ENCODE data around the gene NR6A1. TPM values are rescaled to one million over a fixed set of nuclear protein-coding genes. Genes with fewer than 3 reads are reported as not detected.

NR6A1 gene
- total RNA-seq, 1 experiment from 2014 or later = 0.77 TPM

DNA sequence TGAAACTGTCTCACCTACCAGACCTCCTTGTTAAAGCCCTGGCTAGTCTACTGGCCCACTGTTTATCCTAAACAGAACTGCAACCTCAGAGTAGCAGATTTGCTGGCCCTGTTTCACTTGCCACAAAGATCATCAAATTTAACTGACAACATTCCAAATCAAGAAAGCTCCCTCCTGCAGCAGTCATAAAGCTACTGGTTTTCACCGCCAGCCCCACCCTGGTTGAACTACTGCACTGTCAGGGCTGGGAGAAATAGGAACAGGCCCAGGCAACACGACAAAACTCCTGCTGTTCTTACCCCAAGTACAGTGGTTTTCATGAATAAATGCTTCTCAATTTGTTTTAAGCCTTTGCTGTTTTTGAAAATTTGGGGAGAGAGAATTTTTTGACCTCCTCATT, 63.0 kb downstream of the NR6A1 start:
- Histone ChIP-seq H3K4me1 (ENCODE audit: insufficient read depth, low read length) (peaks cover 26% of the 10 kb centered on the region), H3K9me2 (replicated peaks; ENCODE audit: low read length) (no peaks in the 10 kb centered on the region), H3F3A (ENCODE audit: low read length, unreplicated experiment) (no peaks in the 10 kb centered on the region), H3K36me3 (ENCODE audit: low read depth, low read length) (no peaks in the 10 kb centered on the region; the same call in 1 of the 2 replicates), H3K27me3 (ENCODE audit: low read length) (no peaks in the 10 kb centered on the region), H3K4me2 (ENCODE audit: low read length) (peak overlapping the region; percentile 63), H4K20me1 (ENCODE audit: low read length) (no peaks in the 10 kb centered on the region), H2AFZ (ENCODE audit: low read length) (peak overlapping the region; percentile 31; the same call in 1 of the 2 replicates), H3K9me3 (ENCODE audit: low read length) (no peaks in the 10 kb centered on the region), H3K9ac (ENCODE audit: low read length) (peak overlapping the region; percentile 57), H3K4me3 (ENCODE audit: low read length) (no peak overlapping the region), H3K27ac (ENCODE audit: low read length) (peak overlapping the region; percentile 79), H3K79me2 (ENCODE audit: low read length) (no peaks in the 10 kb centered on the region)
- DNase-seq = no peak
- ATAC-seq = 0 out of 2 replicates have a peak, but pooled peaks have one; percentile 5
- TF ChIP-seq EZH2 (IDR thresholded peaks at IDR 0.05; ENCODE audit: low read length, unreplicated experiment) (no peak), EZH2phosphoT487 (IDR thresholded peaks at IDR 0.05; ENCODE audit: borderline replicate concordance, low read length) (no peak)
- TF ChIP-seq, protein P1, sequence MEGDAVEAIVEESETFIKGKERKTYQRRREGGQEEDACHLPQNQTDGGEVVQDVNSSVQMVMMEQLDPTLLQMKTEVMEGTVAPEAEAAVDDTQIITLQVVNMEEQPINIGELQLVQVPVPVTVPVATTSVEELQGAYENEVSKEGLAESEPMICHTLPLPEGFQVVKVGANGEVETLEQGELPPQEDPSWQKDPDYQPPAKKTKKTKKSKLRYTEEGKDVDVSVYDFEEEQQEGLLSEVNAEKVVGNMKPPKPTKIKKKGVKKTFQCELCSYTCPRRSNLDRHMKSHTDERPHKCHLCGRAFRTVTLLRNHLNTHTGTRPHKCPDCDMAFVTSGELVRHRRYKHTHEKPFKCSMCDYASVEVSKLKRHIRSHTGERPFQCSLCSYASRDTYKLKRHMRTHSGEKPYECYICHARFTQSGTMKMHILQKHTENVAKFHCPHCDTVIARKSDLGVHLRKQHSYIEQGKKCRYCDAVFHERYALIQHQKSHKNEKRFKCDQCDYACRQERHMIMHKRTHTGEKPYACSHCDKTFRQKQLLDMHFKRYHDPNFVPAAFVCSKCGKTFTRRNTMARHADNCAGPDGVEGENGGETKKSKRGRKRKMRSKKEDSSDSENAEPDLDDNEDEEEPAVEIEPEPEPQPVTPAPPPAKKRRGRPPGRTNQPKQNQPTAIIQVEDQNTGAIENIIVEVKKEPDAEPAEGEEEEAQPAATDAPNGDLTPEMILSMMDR (conservative IDR thresholded peaks at IDR 0.05; ENCODE audit: low read depth, low read length) = no peak
- intact Hi-C loops (cut with micrococcal nuclease) = no loop called here
- no TSS peak for BruUV-seq (replicated peaks)
- ChIA-PET CTCF (interaction anchor here (2.0 kb wide), 1 partner anchor 156 kb away, joined by 9 read pairs; no protein-coding TSS in a partner anchor), POLR2A (ENCODE audit: unreplicated experiment) (no interaction called here)

DNA sequence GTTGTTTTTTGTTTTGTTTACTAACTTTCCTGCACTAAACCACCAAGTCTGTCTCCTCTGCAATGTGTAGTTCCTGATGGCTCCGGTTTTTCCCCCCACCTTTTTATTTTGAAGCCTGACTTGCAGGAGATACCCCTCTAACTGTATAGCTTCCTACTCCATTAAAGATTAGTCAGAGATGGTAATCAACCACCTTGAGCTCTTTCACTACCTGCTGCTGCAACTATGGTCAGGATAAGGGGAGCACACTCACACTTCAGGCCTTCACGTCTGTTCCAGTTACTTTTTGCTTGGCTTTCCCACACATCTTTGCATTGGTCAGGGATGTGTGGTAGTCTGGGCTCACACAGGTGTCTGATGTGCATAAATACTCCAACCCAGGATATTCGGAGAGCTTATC, 63.4 kb downstream of the NR6A1 start:
- no peaks in the 10 kb centered on the region for H4K20me1 ChIP-seq (ENCODE audit: low read length)
- no peaks in the 10 kb centered on the region; the same call in 1 of the 2 replicates for H3K36me3 ChIP-seq (ENCODE audit: low read depth, low read length)
- peak overlapping the region; percentile 63 for H3K4me2 ChIP-seq (ENCODE audit: low read length)
- H3K4me3 ChIP-seq (ENCODE audit: low read length) = no peak overlapping the region
- CTCF ChIA-PET = interaction anchor here (2.0 kb wide), 1 partner anchor 156 kb away, joined by 9 read pairs; no protein-coding TSS in a partner anchor
- peak overlapping the region; percentile 79 for H3K27ac ChIP-seq (ENCODE audit: low read length)
- H3K4me1 ChIP-seq (ENCODE audit: insufficient read depth, low read length) = peaks cover 26% of the 10 kb centered on the region
- no peaks in the 10 kb centered on the region for H3K27me3 ChIP-seq (ENCODE audit: low read length)
- H2AFZ ChIP-seq (ENCODE audit: low read length) = peak overlapping the region; percentile 31; the same call in 1 of the 2 replicates
- intact Hi-C loops (cut with micrococcal nuclease) = no loop called here
- peak overlapping the region; percentile 57 for H3K9ac ChIP-seq (ENCODE audit: low read length)
- no TSS peak for BruUV-seq (replicated peaks)
- H3K9me3 ChIP-seq (ENCODE audit: low read length) = no peaks in the 10 kb centered on the region
- ATAC-seq (peak; percentile 21; the same call in 1 of the 2 replicates), DNase-seq (peak; percentile 50)
- H3K9me2 ChIP-seq (replicated peaks; ENCODE audit: low read length) = no peaks in the 10 kb centered on the region
- H3K79me2 ChIP-seq (ENCODE audit: low read length) = no peaks in the 10 kb centered on the region
- POLR2A ChIA-PET (ENCODE audit: unreplicated experiment) = no interaction called here
- no peaks in the 10 kb centered on the region for H3F3A ChIP-seq (ENCODE audit: low read length, unreplicated experiment)
- TF ChIP-seq EZH2 (IDR thresholded peaks at IDR 0.05; ENCODE audit: low read length, unreplicated experiment) = no peak
- TF ChIP-seq, protein P1 (conservative IDR thresholded peaks at IDR 0.05; ENCODE audit: low read depth, low read length) = no peak
- TF ChIP-seq EZH2phosphoT487 (IDR thresholded peaks at IDR 0.05; ENCODE audit: borderline replicate concordance, low read length) = no peak

DNA sequence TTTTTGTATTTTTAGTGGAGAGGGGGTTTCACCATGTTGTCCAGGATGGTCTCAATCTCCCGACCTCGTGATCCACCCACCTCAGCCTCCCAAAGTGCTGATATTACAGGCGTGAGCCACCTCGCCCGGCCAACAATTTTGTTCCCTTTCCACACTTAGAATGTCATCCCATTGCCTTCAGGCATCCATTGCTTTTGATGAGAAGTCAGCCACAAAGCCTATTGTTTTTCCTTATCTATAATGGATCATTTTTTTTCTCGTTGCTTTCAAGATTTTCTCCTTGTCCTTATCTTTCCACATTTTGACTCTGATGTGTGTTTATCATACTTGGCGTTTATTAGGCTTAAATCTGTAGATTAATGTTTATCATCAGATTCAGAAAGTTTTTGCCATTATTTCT, 64.4 kb downstream of the NR6A1 start:
- no peak for DNase-seq
- no peak overlapping the region for H3K4me3 ChIP-seq (ENCODE audit: low read length)
- no peaks in the 10 kb centered on the region for H3K27me3 ChIP-seq (ENCODE audit: low read length)
- H3K36me3 ChIP-seq (ENCODE audit: low read depth, low read length) = no peaks in the 10 kb centered on the region
- POLR2A ChIA-PET (ENCODE audit: unreplicated experiment) = no interaction called here
- H3K4me2 ChIP-seq (ENCODE audit: low read length) = no peak overlapping the region
- BruUV-seq (replicated peaks) = no TSS peak
- intact Hi-C loops (cut with micrococcal nuclease) = no loop called here
- no peaks in the 10 kb centered on the region for H4K20me1 ChIP-seq (ENCODE audit: low read length)
- no peak overlapping the region for H2AFZ ChIP-seq (ENCODE audit: low read length)
- H3K9me2 ChIP-seq (replicated peaks; ENCODE audit: low read length) = no peaks in the 10 kb centered on the region
- H3K9me3 ChIP-seq (ENCODE audit: low read length) = no peaks in the 10 kb centered on the region
- no peaks in the 10 kb centered on the region for H3K79me2 ChIP-seq (ENCODE audit: low read length)
- no peak overlapping the region for H3K9ac ChIP-seq (ENCODE audit: low read length)
- H3F3A ChIP-seq (ENCODE audit: low read length, unreplicated experiment) = no peaks in the 10 kb centered on the region
- no peak for ATAC-seq
- CTCF ChIA-PET = no interaction called here
- H3K4me1 ChIP-seq (ENCODE audit: insufficient read depth, low read length) = peaks cover 25% of the 10 kb centered on the region
- TF ChIP-seq EZH2phosphoT487 (IDR thresholded peaks at IDR 0.05; ENCODE audit: borderline replicate concordance, low read length) (no peak), EZH2 (IDR thresholded peaks at IDR 0.05; ENCODE audit: low read length, unreplicated experiment) (no peak)
- TF ChIP-seq, protein P1 (conservative IDR thresholded peaks at IDR 0.05; ENCODE audit: low read depth, low read length) = no peak
- H3K27ac ChIP-seq (ENCODE audit: low read length) = no peak overlapping the region
